Keratinocyte (primary cell): Measurements from ENCODE around the gene CHST10. TPM values are rescaled to one million over a fixed set of nuclear protein-coding genes. Genes with fewer than 3 reads are reported as not detected.

Experiments used
- DNase-seq: peaks from one replicate; pipeline ENCODE4 v3.0.0-alpha.2; 2011; ENCODE audit warnings: low read depth, missing footprints, low spot score
- FAIRE-seq: peaks from 2 replicates; lab custom pipeline; 2011; peaks lifted over from hg19 to GRCh38; lab: Jason Lieb, UNC
- H2AFZ ChIP-seq: 2 replicates; pipeline ENCODE4 v1.6.0; 2012; ENCODE audit warnings: low read length, control low read depth, inconsistent platforms; ENCODE audit not compliant: control insufficient read depth
- H3K27ac ChIP-seq: 2 replicates; pipeline ENCODE4 v1.5.1; 2011; ENCODE audit warnings: low read length; ENCODE audit not compliant: control insufficient read depth, insufficient read depth
- H3K27me3 ChIP-seq: 3 replicates; pipeline ENCODE4 v1.6.0; 2011; ENCODE audit warnings: low read length; ENCODE audit not compliant: control insufficient read depth, insufficient read depth; ENCODE audit errors: extremely low read depth
- H3K36me3 ChIP-seq, 2 experiments: 2 replicates in 1 of 2; 3 replicates in 1 of 2; pipeline ENCODE4 v1.5.1; 2011; ENCODE audit warnings: low read length in 2 of 2, mild to moderate bottlenecking in 1 of 2; ENCODE audit not compliant: control insufficient read depth in 2 of 2, insufficient read depth in 2 of 2; ENCODE audit errors: extremely low read depth in 1 of 2
- H3K4me1 ChIP-seq: 3 replicates; pipeline ENCODE4 v1.5.1; 2011; ENCODE audit warnings: low read length; ENCODE audit not compliant: control insufficient read depth, insufficient read depth; ENCODE audit errors: extremely low read depth
- H3K4me2 ChIP-seq: 3 replicates; pipeline ENCODE4 v1.6.0; 2011; ENCODE audit warnings: low read depth, low read length; ENCODE audit not compliant: control insufficient read depth, insufficient read depth; ENCODE audit errors: extremely low read depth
- H3K4me3 ChIP-seq, 3 experiments: fragments of 200-600 bp in 1 of 3; sonication (generic) in 1 of 3; 2 replicates in 2 of 3; 3 replicates in 1 of 3; pipeline ENCODE4 v1.5.1; 2011 to 2016; ENCODE audit warnings: low read length in 3 of 3, mild to moderate bottlenecking in 3 of 3, control low read depth in 2 of 3, inconsistent platforms in 1 of 3, low read depth in 1 of 3, mixed read lengths in 1 of 3, mixed run types in 1 of 3, moderate library complexity in 1 of 3; ENCODE audit not compliant: control insufficient read depth in 2 of 3, insufficient read depth in 2 of 3; ENCODE audit errors: extremely low read depth in 1 of 3
- H3K79me2 ChIP-seq: 2 replicates; pipeline ENCODE4 v1.6.0; 2012; ENCODE audit warnings: low read length; ENCODE audit not compliant: control insufficient read depth, insufficient read depth
- H3K9ac ChIP-seq: 3 replicates; pipeline ENCODE4 v1.6.0; 2011; ENCODE audit warnings: low read length; ENCODE audit not compliant: control insufficient read depth, insufficient read depth; ENCODE audit errors: extremely low read depth
- H3K9me1 ChIP-seq: 3 replicates; pipeline ENCODE4 v1.6.0; 2011; ENCODE audit warnings: low read length; ENCODE audit not compliant: control insufficient read depth, insufficient read depth; ENCODE audit errors: extremely low read depth
- H3K9me3 ChIP-seq: 2 replicates; pipeline ENCODE4 v1.5.1; 2012; ENCODE audit warnings: low read depth, low read length; ENCODE audit not compliant: control insufficient read depth
- H4K20me1 ChIP-seq: 3 replicates; pipeline ENCODE4 v1.6.0; 2011; ENCODE audit warnings: low read length; ENCODE audit not compliant: control insufficient read depth, insufficient read depth; ENCODE audit errors: extremely low read depth
- EZH2 ChIP-seq: IDR thresholded peaks from one replicate; pipeline ENCODE4 v1.6.1; 2012; ENCODE audit warnings: inconsistent platforms, mild to moderate bottlenecking, low read length, moderate library complexity
- dilution Hi-C: fragments of 300-500 bp; cut with MboI; formaldehyde crosslinking; loops from one replicate; pipeline ENCODE4 v1.7.0; 2020; ENCODE audit warnings: low sequenced_read_pairs; ENCODE audit not compliant: extremely low pct_ligation_motif_present
- polyA plus RNA-seq, 5 experiments: library from polyadenylated mRNA; depleted of rRNA in 3 of 5; stranded (reverse) in 3 of 5; stranded (forward) in 1 of 5; unstranded in 1 of 5; fragments of >200 nt; gene quantifications; 1 replicate in 1 of 5; 2 replicates in 3 of 5; 3 replicates in 1 of 5; pipeline versions ENCODE4 v1.2.1 to v1.2.3, GENCODE V29; 2011 to 2012; ENCODE audit warnings: missing spikeins in 2 of 5, low read depth in 1 of 5, low replicate concordance in 1 of 5
- TF ChIP-seq, protein P1 (sequence below), 3 experiments: IDR thresholded peaks in 1 of 3; conservative IDR thresholded peaks in 1 of 3; optimal IDR thresholded peaks in 1 of 3; 2 replicates in 2 of 3; 3 replicates in 1 of 3; pipeline versions ENCODE3 to v1.5.1; 2011; ENCODE audit warnings: low read length in 3 of 3, mild to moderate bottlenecking in 3 of 3, moderate library complexity in 2 of 3, control low read depth in 1 of 3, inconsistent platforms in 1 of 3; ENCODE audit not compliant: insufficient read depth in 2 of 3; ENCODE audit errors: extremely low read depth in 1 of 3

Gene CHST10
- polyA plus RNA-seq, 1 donor (not counting 4 experiments of a cell fraction or from before 2014, with no cell fraction given): 1.6 TPM

- dilution Hi-C loops: no loop called here
- H3K79me2 ChIP-seq: no peaks in the 10 kb centered on the region
- peaks cover 4% of the 10 kb centered on the region for H3K4me1 ChIP-seq
- H4K20me1 ChIP-seq: no peaks in the 10 kb centered on the region
- no peak overlapping the region for H3K27ac ChIP-seq
- FAIRE-seq: no peak
- no peak for DNase-seq
- H3K9me3 ChIP-seq: no peaks in the 10 kb centered on the region
- no peak overlapping the region for H3K9ac ChIP-seq
- H3K9me1 ChIP-seq: no peaks in the 10 kb centered on the region
- H3K36me3 ChIP-seq: no peaks in the 10 kb centered on the region
- no peak overlapping the region for H3K4me3 ChIP-seq
- H3K4me2 ChIP-seq: no peak overlapping the region
- peaks cover 5% of the 10 kb centered on the region for H3K27me3 ChIP-seq
- no peak overlapping the region for H2AFZ ChIP-seq
- TF ChIP-seq, protein P1, sequence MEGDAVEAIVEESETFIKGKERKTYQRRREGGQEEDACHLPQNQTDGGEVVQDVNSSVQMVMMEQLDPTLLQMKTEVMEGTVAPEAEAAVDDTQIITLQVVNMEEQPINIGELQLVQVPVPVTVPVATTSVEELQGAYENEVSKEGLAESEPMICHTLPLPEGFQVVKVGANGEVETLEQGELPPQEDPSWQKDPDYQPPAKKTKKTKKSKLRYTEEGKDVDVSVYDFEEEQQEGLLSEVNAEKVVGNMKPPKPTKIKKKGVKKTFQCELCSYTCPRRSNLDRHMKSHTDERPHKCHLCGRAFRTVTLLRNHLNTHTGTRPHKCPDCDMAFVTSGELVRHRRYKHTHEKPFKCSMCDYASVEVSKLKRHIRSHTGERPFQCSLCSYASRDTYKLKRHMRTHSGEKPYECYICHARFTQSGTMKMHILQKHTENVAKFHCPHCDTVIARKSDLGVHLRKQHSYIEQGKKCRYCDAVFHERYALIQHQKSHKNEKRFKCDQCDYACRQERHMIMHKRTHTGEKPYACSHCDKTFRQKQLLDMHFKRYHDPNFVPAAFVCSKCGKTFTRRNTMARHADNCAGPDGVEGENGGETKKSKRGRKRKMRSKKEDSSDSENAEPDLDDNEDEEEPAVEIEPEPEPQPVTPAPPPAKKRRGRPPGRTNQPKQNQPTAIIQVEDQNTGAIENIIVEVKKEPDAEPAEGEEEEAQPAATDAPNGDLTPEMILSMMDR (optimal IDR thresholded peaks at IDR 0.05 in 1 of 3, IDR thresholded peaks at IDR 0.05 in 1 of 3, conservative IDR thresholded peaks at IDR 0.05 in 1 of 3; ENCODE audit: extremely low read depth in 1 of 3, insufficient read depth in 2 of 3, low read length in 3 of 3): no peak
- no peak for TF ChIP-seq EZH2
Observed at GRCh38 chr2:100411841-100412292, 5.6 kb downstream of the CHST10 start.

DNA sequence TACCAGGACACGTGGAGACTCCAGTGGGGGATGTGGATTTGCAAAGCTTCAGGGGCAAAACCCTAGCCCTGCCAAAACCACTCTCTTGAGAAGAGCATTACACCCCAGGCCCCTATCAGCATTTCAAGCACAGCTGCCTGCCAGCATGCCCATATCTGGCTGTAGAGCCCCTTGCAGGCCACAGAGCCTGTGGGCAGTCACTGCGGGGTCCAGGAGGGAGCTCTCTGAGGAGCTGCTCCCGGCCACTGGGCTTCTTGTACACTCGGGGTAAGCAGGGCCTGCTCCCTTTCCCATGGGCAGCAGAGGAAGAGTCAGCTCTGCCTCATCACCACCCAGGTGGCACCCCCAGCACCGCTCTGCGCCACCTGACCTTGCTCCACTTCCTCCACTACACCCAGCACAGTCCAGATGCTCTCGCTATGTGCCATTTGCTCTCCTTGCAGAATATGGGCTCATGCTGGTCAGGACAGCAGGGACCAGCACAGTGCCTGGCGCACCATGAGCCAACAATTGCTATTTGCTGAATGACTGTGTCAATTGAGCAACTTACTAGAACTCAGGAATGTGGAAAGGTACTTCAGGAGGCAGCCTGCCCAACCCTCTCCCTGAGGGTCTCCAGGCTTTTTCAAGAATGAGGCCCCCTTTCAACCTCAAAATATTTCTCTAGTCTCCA is 7.4 kb downstream of the CHST10 start:
- Histone ChIP-seq H3K36me3 (no peaks in the 10 kb centered on the region), H3K9me1 (no peaks in the 10 kb centered on the region), H4K20me1 (no peaks in the 10 kb centered on the region), H3K27me3 (no peaks in the 10 kb centered on the region), H3K27ac (no peak overlapping the region), H3K4me2 (no peak overlapping the region), H3K4me3 (no peak overlapping the region), H3K4me1 (no peaks in the 10 kb centered on the region), H2AFZ (no peak overlapping the region), H3K9ac (no peak overlapping the region), H3K79me2 (no peaks in the 10 kb centered on the region), H3K9me3 (no peaks in the 10 kb centered on the region)
- no peak for FAIRE-seq
- dilution Hi-C loops: no loop called here
- TF ChIP-seq, protein P1 (optimal IDR thresholded peaks at IDR 0.05 in 1 of 3, IDR thresholded peaks at IDR 0.05 in 1 of 3, conservative IDR thresholded peaks at IDR 0.05 in 1 of 3; ENCODE audit: extremely low read depth in 1 of 3, insufficient read depth in 2 of 3, low read length in 3 of 3): no peak
- TF ChIP-seq EZH2: no peak
- DNase-seq: no peak
